GM06990 (cell line): ENCODE measurements around the gene HNRNPR.
"Not testable (repeated sequence)": the region's sequence is repeated elsewhere in the genome, so short reads cannot be mapped to it uniquely, and the experiment has no call there.

Source experiments
- DNase-seq: peaks from one replicate; pipeline ENCODE4 v3.0.0-alpha.2; 2011; ENCODE audit not compliant: insufficient read length; ENCODE audit errors: extremely low read depth
- H3K27me3 ChIP-seq: replicated peaks from 2 replicates; pipeline ENCODE4 v1.6.0; 2011; ENCODE audit warnings: low read length; ENCODE audit not compliant: control insufficient read depth, insufficient read depth
- H3K36me3 ChIP-seq: 2 replicates; pipeline ENCODE4 v1.5.1; 2011; ENCODE audit warnings: low read length; ENCODE audit not compliant: control insufficient read depth, insufficient read depth
- H3K4me3 ChIP-seq: replicated peaks from 2 replicates; pipeline ENCODE4 v1.5.1; 2011; ENCODE audit warnings: low read depth, mild to moderate bottlenecking, control low read depth, low read length
- CTCF ChIP-seq: IDR thresholded peaks from 2 replicates; pipeline ENCODE4 v1.5.1; 2011; ENCODE audit warnings: low read length, control low read depth, mild to moderate bottlenecking, inconsistent platforms; ENCODE audit not compliant: insufficient read depth, poor library complexity, severe bottlenecking

The HNRNPR gene

GRCh38 chr1:23385119-23385621 is 41.1 kb upstream of the HNRNPR start:
- H3K27me3 ChIP-seq: peaks cover 1% of the 10 kb centered on the region
- no peak for TF ChIP-seq CTCF
- H3K36me3 ChIP-seq: no peaks in the 10 kb centered on the region
- DNase-seq: no peak
- H3K4me3 ChIP-seq: no peak overlapping the region

GRCh38 chr1:23384312-23385058 is 40.4 kb upstream of the HNRNPR start:
- peaks cover 1% of the 10 kb centered on the region for H3K27me3 ChIP-seq
- H3K4me3 ChIP-seq: no peak overlapping the region
- DNase-seq: no peak
- H3K36me3 ChIP-seq: no peaks in the 10 kb centered on the region
- no peak for TF ChIP-seq CTCF

GRCh38 chr1:23383577-23384311 is 39.7 kb upstream of the HNRNPR start:
- H3K36me3 ChIP-seq: no peaks in the 10 kb centered on the region
- H3K27me3 ChIP-seq: peaks cover 1% of the 10 kb centered on the region
- no peak for TF ChIP-seq CTCF
- H3K4me3 ChIP-seq: no peak overlapping the region
- no peak for DNase-seq

GRCh38 chr1:23381233-23381885 is 37.3 kb upstream of the HNRNPR start:
- DNase-seq: no peak
- Histone ChIP-seq H3K36me3 (no peaks in the 10 kb centered on the region), H3K27me3 (no peaks in the 10 kb centered on the region; the same call in 1 of the 2 replicates), H3K4me3 (no peak overlapping the region)
- no peak for TF ChIP-seq CTCF

- no peak for TF ChIP-seq CTCF
- DNase-seq: no peak
- H3K36me3 ChIP-seq: no peaks in the 10 kb centered on the region
- no peak overlapping the region for H3K4me3 ChIP-seq
- no peaks in the 10 kb centered on the region; the same call in 1 of the 2 replicates for H3K27me3 ChIP-seq
Measured at GRCh38 chr1:23380719-23381118, 36.6 kb upstream of the HNRNPR start.

- DNase-seq, H3K4me3 ChIP-seq, H3K27me3 ChIP-seq, H3K36me3 ChIP-seq: not testable (repeated sequence)
Measured at GRCh38 chr1:23380236-23380635, 36.2 kb upstream of the HNRNPR start.
